Melanocyte of skin (primary cell): ENCODE data around the gene PKNOX2. TPM values are rescaled to one million over a fixed set of nuclear protein-coding genes. Genes with fewer than 3 reads are reported as not detected.

Experiments
- small RNA-seq, 2 donors: library from RNA; depleted of rRNA; stranded (forward); fragments of <200 nt; gene quantifications; one replicate each; pipeline ENCODE3, GENCODE V24; 2012
- total RNA-seq, 2 donors: library from RNA; depleted of rRNA; stranded (reverse); fragments of >200 nt; gene quantifications; 2 replicates each; pipeline ENCODE4 v1.2.3, GENCODE V29; 2012

Gene PKNOX2
- total RNA-seq: 10 to 100 TPM in 1 of 2 donors, 1 to 10 TPM in 1; 7.6 to 11.3 TPM

GRCh38 chr11:125164422-125165110, at the start of gene PKNOX2:
Gene PKNOX2 (plus strand): TSS chr11:125164751. CDS start chr11:125351306, 186,555 bp downstream.

Small RNA genes within 50 kb of the gene (small RNA-seq; reads per million reads assigned to genes)
- gene RNU6-321P: 0 reads per million in 2 donors

Other genes with a start within 250 kb of the PKNOX2 start
- gene HEPN1, start 245.5 kb upstream of the PKNOX2 start, total RNA-seq: not detected
- not detected for gene HEPACAM, start 228.7 kb upstream of the PKNOX2 start, total RNA-seq
- 1 to 10 TPM; 2.8 to 3.3 TPM for gene CCDC15, start 210.5 kb upstream of the PKNOX2 start, total RNA-seq
- gene SLC37A2, start 101.4 kb upstream of the PKNOX2 start, total RNA-seq: 1 to 10 TPM; 1.4 to 3.3 TPM
- 10 to 100 TPM; 24.1 to 51.0 TPM for gene TMEM218, start 53.1 kb upstream of the PKNOX2 start, total RNA-seq